C4-2B (cell line): ENCODE measurements around the gene GRID1.

Experiments used
- CTCF ChIP-seq: fragments of 450-650 bp; conservative IDR thresholded peaks from 2 replicates; pipeline ENCODE4 v1.5.1; 2017; ENCODE audit warnings: mild to moderate bottlenecking
- ZFX ChIP-seq: fragments of 450-650 bp; IDR thresholded peaks from 2 replicates; pipeline ENCODE4 v1.6.1; 2017

GRCh38 chr10:85643845-85644525 is 722.6 kb downstream of the GRID1 start:
- no peak for TF ChIP-seq CTCF
- no peak for TF ChIP-seq ZFX
